Stimulated activated CD4-positive, alpha-beta T cell treated with anti-CD3 and anti-CD28 coated beads, Interleukin-15, amount 100 ng/mL, for 48 hours (primary cell): Measurements from ENCODE around the gene DUOX1.

Source experiments
- DNase-seq, 2 donors: peaks; one replicate each; pipeline ENCODE4 v3.0.0-alpha.2; 2020; ENCODE audit warnings: low read depth in 2 of 2

DUOX1 gene

DNA sequence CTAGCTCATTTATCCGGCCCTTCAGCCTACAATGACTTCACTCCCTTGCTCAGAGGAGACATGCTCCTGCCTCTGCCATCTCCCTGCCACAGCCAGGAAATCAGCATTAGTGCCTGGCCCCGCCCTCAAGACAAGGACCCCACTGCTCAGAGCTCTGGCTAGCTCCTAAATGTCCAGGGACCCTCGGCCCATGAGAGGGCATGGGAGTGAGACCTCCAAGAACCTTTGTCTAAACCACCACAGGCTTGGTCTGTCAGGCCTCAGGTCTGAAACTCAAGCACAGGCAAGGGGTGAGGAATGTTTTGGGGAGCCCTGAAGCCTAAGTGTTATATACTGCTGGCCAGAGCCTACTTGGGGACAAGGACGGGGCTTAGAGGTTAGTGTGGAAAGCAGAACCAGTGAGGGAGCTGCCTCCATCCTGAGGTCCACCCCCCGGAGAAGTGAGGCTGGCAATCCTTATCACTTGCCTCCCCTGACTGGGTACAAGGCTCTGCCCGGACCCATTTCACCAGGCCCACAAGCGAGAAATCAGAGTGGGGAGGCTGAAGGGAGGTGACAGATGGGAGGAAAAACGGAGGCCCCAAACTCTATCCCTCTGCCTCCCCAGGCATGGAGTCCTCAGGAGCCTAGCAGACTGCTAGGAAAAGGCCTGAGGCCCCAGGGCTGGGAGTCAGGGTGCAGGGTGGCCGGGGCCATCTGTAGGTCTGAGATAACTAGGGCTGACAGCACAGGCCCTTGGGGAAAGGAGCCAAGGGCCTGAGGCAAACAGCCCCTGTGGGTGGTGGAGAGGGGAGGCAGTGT is 39.2 kb downstream of the DUOX1 start:
- no peak for DNase-seq

DNA sequence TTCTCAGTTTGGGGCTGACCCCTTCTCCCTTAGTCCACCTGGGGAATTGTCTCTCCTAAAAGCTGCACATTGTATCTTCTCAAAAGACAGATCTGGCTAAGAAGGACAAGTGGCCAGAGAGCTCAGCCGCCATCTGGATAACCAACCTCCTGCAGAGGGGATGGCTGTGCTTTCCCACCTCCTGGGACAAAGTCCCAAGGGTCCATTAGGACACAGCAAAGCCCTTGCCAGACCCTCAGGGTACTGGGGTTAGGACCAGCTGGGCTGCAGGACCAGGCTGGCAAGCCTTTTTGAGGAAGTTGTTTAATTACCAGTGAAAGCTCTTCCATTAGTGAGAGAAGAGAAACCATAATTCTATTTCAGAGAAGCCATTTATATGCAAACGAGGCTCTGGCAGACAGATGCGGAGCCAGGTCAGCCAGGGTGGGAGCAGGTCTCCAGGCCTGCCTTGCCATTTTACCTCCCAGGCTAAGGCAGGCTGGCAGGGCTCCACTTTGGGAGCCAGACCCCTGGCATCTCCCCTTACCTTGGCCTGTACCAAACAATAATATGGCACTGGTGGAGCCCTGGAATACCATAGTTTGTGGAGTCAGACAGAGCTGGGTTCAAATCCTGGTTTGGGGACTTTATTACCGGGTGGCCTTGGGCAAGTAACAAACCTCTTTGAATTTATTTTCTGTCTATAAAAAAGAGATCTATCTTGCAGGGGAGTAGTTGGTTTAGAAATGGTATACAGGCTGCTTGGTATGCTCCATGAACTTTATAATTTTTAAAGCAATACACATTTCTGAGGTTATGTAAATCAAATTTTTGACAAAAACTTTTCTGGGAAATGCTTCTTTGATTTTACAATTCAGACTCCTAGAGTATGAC is 40.0 kb downstream of the DUOX1 start:
- no peak for DNase-seq

DNA sequence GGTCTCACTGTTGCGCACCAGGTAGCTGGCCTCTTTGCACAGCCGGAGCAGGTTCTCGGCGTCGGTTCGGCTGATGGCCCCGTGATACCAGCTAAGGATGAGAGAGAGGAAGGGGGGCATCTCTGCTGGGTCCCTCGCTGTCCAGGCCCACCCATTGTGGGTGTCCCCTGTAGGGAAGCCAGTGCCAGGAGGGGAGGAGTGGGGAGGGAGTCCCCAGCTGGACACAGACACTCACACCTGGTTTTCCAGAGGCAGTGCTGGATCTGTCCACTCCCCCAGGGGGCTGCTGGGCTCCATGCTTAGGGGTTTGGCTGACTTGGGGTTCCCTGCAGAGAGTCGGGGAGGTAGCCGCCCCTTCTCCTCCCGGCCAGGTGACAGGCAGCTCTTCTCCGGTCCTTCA is 42.1 kb downstream of the DUOX1 start:
- no peak for DNase-seq

DNA sequence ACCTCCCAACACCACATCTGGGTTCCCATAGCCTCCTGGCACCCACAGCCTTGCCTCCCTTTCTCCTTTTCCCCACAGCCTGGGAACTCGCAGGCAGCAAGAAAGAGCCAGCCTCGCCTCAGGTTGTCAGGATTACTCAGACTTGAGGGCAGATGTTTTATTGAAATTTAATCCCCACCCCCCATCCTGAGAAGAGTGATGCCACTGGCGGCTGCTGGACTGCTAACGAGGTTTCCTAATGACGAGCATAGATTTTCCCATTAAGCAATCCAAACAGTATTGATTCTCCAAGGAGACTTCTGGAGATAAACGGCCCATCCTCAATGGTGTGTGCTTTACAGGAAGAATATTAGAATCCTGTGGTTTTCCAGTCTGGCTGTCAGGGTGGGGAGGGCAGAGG is 44.3 kb downstream of the DUOX1 start:
- no peak for DNase-seq

GRCh38 chr15:45174577-45174976 is 44.8 kb downstream of the DUOX1 start:
- no peak for DNase-seq

GRCh38 chr15:45177285-45177684 is 47.5 kb downstream of the DUOX1 start:
- DNase-seq, result no peak

DNA sequence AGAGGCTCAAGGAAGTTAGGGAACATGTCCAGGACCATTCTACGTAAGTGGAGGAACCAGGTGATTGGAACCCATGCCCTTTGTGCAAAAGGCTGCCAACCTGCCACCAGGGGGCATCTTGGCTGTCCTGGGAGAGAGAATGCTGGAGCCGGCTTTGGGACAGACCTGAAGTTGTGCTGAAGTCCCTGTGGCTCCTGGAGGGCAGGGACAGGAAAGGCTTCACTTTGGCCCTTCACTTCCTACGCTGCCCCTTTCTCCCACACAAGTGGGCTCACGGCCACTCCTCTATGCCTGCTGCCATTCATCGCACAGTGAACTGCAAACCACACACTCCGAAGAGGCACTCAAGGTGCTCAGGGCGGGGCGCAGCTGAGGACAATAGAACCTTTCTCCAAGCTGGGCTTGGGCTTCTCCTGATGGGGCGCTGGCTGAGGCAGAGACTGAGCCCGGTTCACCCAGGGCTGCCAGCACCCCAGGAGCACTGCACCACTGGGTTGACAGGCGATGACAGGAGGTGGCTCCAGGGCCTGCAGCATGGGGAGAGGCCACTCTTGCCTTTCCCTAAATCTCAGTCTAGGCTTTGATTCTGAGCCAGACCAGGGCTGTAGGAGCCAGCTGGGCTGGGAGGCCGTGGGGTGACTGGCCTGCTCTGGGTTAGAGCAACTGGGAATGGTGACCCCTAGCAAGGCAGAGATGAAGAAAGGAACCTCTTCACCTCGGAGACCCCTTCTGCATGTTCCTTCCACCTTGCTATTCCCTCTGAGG is 49.6 kb downstream of the DUOX1 start:
- no peak for DNase-seq

DNA sequence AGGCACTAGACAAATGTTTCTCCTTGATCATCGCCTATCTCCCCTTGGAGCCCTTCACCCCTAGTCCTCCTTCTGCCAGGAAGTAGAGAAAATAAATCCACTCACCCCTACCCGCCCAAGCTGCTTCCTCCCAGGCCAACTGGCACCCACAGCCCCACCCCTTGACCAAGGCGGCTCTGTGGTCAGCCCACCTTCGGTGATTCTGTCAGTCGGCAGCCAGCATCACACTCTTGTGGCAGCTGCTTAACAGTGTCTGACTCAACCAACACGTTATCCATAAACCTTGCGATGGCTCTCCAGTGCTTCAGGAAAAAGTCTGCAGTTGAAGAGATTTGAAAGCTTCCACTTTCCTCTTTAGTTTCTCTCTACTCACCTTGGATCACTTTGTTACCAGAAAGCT is 50.4 kb downstream of the DUOX1 start:
- no peak for DNase-seq

DNA sequence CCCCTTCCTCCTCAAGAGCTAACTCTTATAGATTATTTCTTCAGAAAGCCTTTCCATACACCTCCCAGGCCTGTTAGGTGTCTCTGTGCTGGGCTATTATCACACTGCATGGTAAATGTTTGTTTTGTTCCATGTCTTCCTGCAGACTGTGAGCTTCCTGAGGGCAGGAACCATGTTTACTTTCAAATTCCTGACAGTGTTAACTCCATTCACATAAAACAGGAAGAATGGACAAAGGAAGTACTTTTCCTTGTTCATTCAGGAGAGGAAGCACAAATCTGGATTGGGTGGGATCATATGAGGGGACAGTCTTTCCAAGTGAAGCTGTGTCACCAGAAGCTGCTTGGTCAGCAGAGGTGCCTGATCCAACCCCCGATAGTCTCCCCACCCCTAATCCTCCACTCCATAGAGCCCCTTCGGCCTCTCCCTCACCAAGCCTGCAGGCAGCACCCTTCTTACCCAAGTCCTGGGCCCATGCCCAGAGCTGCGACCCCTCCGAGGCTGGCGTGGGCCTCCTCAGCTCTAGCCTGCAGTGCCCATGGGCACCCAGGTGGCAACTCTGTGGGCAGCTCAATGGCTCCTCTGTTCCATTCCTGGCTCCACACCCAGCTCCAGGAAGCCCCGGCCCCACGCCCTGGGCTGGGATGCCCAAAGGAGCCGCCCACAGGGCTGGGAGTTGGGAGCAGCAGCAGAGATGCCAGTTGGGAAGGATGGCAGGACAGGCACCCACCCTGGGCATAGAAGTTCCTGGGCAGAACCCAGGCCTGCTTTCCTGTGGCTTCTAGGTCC is 51.0 kb downstream of the DUOX1 start:
- DNase-seq, result no peak

DNA sequence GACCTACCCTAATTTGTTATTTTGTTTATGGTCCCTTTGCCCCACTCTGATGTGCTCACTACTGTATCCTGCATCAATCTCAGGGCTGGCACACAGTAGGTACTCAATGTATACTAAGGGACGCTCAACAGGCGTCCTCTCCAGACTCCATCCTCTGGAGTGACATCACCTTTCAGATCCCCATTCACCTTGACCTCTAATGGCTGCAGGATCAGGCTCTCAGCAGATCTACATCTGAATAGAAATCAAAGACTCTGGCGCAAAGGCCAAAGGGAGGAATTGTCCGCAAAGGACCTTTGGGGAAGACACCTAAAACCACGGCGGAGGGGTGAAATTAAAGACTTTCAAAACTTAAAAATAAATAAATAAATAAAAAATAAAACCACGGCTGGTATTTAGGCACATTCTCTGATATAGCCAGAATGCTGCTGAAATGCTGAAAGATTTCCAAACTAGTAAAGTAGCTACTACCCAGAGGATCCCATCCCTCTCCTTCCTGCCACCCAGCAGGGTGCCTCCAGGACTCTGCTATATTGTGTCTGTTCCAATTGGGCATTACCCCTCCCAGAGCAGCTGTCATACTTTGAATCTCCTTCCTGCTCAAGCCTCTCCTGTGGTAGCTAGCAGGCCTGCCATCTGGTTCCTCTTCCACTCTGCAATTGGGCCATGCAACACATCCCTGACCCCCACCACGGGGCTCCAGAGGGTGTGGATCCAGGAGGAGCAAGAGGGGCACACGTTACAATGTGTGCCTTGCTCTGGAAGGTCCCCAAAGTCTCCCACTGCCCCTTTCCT is 51.9 kb downstream of the DUOX1 start:
- no peak for DNase-seq

GRCh38 chr15:45182996-45183395 is 53.2 kb downstream of the DUOX1 start:
- DNase-seq, result no peak

DNA sequence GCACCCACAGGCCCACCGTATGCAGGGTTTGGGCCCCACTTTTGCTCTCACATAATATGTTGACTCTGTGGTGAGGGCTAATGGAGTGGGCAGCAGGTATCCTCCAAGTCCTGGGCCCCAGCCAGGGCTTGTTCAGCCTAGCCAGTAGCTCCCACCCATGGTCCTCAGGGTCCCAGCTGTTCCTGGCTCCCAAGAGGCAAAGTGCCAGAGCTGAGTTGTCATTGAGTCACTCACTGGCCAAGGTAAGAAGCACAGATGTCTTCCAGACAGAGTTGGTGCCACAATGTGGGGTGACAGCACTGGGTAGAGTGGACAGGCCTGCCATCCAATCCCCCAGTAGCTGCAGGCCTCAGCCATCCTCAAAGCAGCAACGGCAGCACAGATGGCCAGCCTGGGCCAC is 53.7 kb downstream of the DUOX1 start:
- DNase-seq, result no peak

GRCh38 chr15:45184562-45185041 is 54.8 kb downstream of the DUOX1 start:
- DNase-seq, result no peak

GRCh38 chr15:45185069-45185779 is 55.4 kb downstream of the DUOX1 start:
- DNase-seq, result no peak

DNA sequence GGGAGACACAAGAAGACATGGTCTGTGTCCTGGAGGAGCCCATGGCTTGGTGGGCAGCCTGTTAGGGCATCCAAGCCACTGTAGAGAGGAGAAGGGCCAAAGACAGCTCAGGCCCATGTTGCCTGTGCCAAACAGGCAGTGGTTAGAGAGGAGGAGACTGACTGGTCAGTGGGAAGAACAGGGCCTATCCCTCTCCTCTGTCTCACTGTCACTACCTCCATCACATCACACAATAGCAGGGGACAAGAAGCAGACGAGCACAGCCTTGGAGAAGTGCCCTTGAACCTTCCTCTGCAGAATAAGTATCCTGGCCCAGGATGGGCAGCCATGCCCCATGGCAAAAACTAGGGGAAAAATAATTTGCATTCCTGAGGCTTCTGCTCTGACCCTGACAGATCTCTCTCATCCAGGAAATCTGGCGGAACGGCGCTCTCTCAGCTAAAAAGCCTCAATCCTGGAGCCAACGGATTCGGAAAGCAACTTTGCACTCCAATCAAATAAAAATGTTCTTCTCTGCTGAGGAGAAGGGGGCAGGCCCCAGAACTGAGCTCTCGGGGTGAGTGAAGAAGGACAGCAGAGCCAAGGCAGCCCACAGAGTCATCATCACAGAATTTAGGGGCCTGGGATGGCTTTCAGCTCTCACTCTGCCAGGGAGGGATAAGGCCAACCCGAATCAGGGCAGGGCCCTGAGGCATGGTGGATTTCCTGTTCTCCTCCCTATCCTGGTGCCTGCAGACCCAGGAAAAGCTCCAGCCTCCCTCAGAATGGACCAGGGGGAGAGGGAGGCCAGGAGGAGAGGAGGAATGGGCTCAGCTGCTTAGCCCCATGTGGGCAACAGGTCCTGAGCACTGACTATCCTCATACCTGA is 56.3 kb downstream of the DUOX1 start:
- no peak for DNase-seq

DNA sequence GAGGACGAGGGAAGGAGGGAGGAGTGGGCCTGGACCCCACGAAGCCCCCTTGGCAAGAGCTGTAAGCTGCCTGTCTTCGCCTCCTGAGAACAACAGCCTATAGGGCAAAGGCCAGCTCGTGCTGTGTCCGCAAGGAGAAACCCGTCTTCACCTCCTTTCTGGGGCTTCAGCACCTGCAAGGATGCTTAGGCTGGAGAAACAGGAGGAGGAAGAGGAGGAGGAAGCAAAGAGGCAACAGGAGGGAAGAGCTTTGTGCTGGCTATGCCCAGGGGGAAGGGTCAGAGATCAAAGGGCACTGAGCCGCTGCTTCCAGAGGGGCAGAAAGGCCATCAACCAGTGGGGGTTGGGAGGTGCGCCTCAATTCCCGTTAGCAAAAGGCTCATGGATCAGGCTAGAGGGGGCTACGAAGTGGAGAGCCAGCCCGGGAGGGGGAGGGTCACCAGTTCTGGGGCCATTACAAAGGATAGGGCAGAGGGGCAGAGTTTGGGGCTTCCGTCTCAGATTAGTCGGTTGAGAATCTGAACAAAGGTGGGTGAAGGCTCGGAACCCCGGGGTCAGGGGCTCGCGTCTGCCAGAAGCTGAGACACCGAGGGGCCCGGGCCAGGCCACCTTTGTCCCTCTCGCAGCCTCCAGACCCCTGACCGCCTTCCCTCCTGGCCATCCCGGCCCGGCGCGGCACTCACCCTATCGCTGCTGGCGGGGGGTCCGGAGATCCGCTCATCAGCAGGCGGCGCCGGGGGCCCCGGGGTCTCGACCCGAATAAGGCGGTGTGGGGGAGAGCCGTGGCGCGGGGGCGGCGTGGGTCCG is 57.2 kb downstream of the DUOX1 start:
- no peak for DNase-seq

- DNase-seq, result no peak
Observed at GRCh38 chr15:45187578-45187893, 57.7 kb downstream of the DUOX1 start.
